NCI-H1436 (cell line): ENCODE measurements around the gene PKMYT1.

ENCODE experiments used
- DNase-seq: peaks from one replicate; lab custom pipeline; 2025; lab: John Stamatoyannopoulos, UW

Gene PKMYT1

GRCh38 chr16:3017794-3018506 is 37.7 kb upstream of the PKMYT1 start, which contains the start of gene CLDN6:
CLDN6 (minus strand) TSS chr16:3018183; CDS start chr16:3016021, 2,162 bp downstream.
- DNase-seq: no peak

GRCh38 chr16:3017344-3017743 is 37.1 kb upstream of the PKMYT1 start:
- DNase-seq: no peak

- no peak for DNase-seq
These were observed 35.7 kb upstream of the PKMYT1 start for GRCh38 chr16:3015865-3016521.

GRCh38 chr16:3014971-3015370 is 34.7 kb upstream of the PKMYT1 start:
- no peak for DNase-seq

- DNase-seq: no peak
These were observed 33.9 kb upstream of the PKMYT1 start for GRCh38 chr16:3013998-3014690.

DNA sequence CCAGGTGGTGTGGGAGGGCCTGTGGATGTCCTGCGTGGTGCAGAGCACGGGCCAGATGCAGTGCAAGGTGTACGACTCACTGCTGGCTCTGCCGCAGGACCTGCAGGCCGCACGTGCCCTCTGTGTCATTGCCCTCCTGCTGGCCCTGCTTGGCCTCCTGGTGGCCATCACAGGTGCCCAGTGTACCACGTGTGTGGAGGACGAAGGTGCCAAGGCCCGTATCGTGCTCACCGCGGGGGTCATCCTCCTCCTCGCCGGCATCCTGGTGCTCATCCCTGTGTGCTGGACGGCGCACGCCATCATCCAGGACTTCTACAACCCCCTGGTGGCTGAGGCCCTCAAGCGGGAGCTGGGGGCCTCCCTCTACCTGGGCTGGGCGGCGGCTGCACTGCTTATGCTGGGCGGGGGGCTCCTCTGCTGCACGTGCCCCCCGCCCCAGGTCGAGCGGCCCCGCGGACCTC is 33.3 kb upstream of the PKMYT1 start:
- DNase-seq: no peak

- peak; percentile 84 for DNase-seq
These were observed 32.7 kb upstream of the PKMYT1 start, which contains the start of gene CLDN9 for GRCh38 chr16:3012828-3013420. CLDN9 (plus strand) TSS chr16:3012923; CDS start chr16:3013363, 440 bp downstream.

DNA sequence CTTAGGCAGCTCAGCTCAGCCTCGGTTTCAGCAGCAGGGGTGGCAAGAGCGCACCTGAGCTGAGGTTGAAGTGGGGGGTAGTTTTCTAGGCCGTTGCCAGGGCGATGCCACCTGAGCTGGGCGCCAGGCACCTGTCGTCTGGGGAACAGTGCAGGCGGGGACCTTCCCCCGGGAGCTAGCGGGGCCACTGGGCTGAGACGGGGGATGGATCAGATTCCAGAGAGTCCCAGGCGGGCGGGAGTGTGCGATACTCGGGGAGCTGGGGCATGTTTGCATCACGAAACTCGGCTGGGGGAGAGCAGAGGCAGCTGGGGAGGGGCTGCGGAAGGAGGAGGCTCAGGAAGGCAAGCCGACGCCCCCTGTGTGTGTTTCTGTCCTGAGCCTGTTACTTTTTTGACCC is 32.0 kb upstream of the PKMYT1 start:
- DNase-seq: peak; percentile 91

DNA sequence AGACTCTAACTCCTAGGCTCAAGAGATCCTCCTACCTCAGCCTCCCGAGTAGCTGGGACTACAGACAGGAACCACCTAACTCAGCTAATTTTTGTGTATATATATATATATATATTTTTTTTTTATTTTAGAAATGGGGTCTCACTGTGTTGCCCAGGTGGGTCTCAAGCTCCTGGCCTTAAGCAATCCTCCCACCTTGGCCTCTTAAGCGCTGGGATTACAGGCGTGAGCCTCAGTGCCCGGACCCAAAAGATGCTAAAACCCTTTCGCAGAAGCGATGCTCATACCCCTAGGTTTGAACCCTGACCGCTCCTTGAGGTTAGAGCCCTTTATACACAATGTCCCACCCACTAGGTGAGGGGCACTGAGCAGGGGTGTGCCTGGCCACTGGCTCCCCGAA is 30.3 kb upstream of the PKMYT1 start:
- DNase-seq: no peak

DNA sequence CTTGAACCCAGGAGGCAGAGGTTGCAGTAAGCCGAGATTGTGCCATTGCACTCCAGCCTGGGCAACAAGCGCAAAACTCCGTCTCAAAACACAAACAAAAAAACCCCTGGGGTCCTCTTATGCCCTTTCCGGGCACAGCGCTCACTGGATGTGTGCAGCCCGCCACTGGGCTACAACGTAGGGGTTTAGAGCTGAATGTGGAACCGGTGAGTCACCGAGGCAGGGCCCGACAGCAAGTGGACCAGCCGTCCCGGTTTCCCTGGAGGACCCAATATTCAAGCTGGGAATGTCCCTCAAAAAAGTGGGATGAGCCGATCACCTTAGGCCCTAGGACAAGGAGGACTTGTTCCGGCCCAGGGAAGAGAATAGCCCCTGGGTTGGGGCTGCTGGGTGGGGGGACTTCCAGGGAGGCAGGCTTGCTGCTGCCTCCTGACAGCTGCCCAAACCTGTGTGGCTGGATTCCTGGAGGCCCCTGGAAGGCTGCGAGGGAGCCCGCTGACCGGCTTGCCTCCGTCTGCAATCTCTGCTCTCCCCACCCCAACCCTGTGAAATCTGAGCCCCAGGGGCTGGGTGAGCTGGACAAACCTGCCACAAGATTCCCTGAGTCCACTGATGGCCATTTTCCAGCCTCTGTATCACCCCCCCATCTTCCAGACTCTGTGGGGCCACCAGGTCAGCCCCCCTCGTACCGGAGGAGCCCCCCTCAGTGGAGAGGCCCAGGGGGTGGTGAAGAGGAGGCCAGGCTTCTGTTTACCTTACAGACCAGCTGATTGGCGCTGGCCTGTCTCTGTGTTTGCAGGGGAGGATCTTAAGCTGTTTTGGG is 29.5 kb upstream of the PKMYT1 start:
- DNase-seq: peak; percentile 17

DNA sequence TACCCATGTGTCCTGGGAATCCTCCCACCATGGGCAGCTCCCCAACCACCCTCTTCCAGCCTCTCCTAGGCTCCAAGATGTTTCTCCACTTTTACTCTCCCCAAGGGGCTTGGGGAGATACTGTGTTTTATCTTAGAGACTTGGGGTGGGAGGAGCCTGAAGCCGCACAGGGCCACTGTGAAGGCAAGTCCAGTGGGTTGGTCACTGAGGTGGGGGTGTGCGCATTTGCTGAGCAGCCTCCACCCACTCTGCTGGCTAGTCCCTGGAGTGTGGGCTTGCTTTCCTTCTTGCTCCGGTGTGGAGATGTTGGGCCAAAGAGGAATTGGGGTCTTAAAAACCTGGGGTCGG is 28.4 kb upstream of the PKMYT1 start:
- DNase-seq: no peak

- DNase-seq: no peak
These were observed 27.9 kb upstream of the PKMYT1 start for GRCh38 chr16:3007957-3008689.

- DNase-seq: no peak
These were observed 27.1 kb upstream of the PKMYT1 start for GRCh38 chr16:3007059-3007956.

- no peak for DNase-seq
These were observed 24.6 kb upstream of the PKMYT1 start for GRCh38 chr16:3004781-3005284.

DNA sequence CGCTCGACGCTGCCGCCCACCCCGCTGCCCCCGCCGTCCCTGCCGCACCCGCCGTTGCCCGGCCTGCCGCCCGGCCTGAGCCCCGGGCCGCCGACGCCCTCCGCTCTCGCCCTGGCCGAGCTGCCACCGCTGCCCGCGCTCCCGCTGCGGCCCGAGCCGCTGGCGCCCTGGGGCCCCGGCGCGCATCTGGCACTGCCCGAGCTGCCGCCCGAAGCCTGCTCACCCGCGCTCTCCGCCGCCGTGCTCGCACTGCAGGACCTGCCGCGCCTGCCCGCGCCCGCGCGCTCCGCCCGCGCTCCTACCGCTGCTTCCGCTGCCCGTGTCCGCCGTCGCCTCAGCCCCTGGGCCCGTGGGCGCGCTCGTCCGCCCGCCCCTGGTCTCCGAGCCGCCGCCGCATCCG is 24.1 kb upstream of the PKMYT1 start:
- DNase-seq: no peak

GRCh38 chr16:3003582-3004270 is 23.5 kb upstream of the PKMYT1 start:
- DNase-seq: peak; percentile 99

GRCh38 chr16:3001316-3001715 is 21.1 kb upstream of the PKMYT1 start:
- DNase-seq: no peak

DNA sequence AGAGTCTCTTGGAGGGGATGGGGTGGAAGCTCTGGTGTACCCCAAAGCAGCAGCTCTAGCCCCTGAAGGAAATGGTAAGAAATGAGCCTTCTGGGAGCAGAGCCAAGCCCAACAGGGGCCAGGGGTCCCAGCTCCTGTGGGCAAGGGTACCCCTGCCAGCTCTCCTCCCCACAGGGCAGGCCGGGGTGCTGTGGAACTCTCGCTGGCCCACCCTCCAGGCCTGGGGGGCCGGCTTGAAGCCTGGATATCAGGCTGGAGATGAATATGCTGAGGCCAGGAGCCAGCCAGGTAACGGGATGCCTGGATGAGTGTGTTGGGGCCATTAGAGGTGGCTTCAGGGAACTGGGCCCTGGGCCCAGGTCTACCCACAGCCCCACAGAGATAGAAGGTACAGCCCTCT is 20.3 kb upstream of the PKMYT1 start:
- DNase-seq: no peak

GRCh38 chr16:2999929-3000328 is 19.7 kb upstream of the PKMYT1 start:
- no peak for DNase-seq
